Right lobe of liver (tissue), 6 donors: Measurements from ENCODE around the gene RUVBL1. TPM values are rescaled to one million over a fixed set of nuclear protein-coding genes. Genes with fewer than 3 reads are reported as not detected.

Experiments used
- ATAC-seq, 4 donors: fragments of 200-7000 bp; cut with Tn5 transposase; one replicate each; pipeline ENCODE4 v1.9.1; 2020; ENCODE audit warnings: mild to moderate bottlenecking in 4 of 4, moderate library complexity in 4 of 4
- DNase-seq, 3 donors: peaks; one replicate each; pipeline ENCODE4 v3.0.0-alpha.2; 2020
- H3K27ac ChIP-seq, 3 donors: fragments of 200-600 bp; one replicate each; pipeline ENCODE4 v1.8.0; 2022
- H3K27me3 ChIP-seq, 2 donors: fragments of 200-600 bp; one replicate each; pipeline ENCODE4 v1.8.0; 2022
- H3K36me3 ChIP-seq, 4 donors: fragments of 200-600 bp; sonication (generic) in 1 of 4; one replicate each; pipeline versions ENCODE4 v1.5.1 to v1.8.0; 2017 to 2022; ENCODE audit warnings: control low read depth in 1 of 4
- H3K4me1 ChIP-seq, 4 donors: fragments of 200-600 bp; sonication (generic) in 1 of 4; one replicate each; pipeline versions ENCODE4 v1.5.1 to v1.8.0; 2017 to 2022; ENCODE audit warnings: control low read depth in 1 of 4
- H3K4me3 ChIP-seq, 3 donors: fragments of 200-600 bp; one replicate each; pipeline ENCODE4 v1.8.0; 2022
- H3K9me3 ChIP-seq, 4 donors: fragments of 200-600 bp; sonication (generic) in 1 of 4; one replicate each; pipeline versions ENCODE4 v1.5.1 to v1.8.0; 2017 to 2022; ENCODE audit warnings: control low read depth in 1 of 4
- POLR2A ChIP-seq: fragments of 450-650 bp; IDR thresholded peaks from one replicate; pipeline ENCODE4 v1.6.1; 2017; ENCODE audit warnings: antibody characterized with exemption, mild to moderate bottlenecking
- WGBS: methylation state at CpG from one replicate; pipeline ENCODE4 v1.1.6; 2018; ENCODE audit warnings: low coverage, low lambda C conversion rate; ENCODE audit not compliant: insufficient coverage; ENCODE audit errors: missing lambda C conversion rate; 5-methylcytosine and 5-hydroxymethylcytosine counted together
- intact Hi-C, 2 donors: fragments of 100-400 bp; cut with DNase I; formaldehyde crosslinking; loops; one replicate each; pipeline versions ENCODE4 v1.11.2 to v1.14.1; 2022
- total RNA-seq, 6 experiments: library from RNA; depleted of rRNA in 2 of 6; stranded (reverse); fragments of >200 nt in 2 of 6; fragmentation: NEBNext Ultra II Directional in 3 of 6; extraction: Animal tissue kit (Norgen Biotek cat#: 25700) in 3 of 6; gene quantifications; one replicate each; pipeline versions ENCODE4 v1.1.0 to v1.2.4, GENCODE V29; 2016 to 2023
- TF ChIP-seq, protein P1 (sequence below), 4 donors: fragments of 200-600 bp in 3 of 4; fragments of 450-650 bp in 1 of 4; IDR thresholded peaks; one replicate each; pipeline versions ENCODE4 v1.5.1 to v1.8.0; 2016 to 2022; ENCODE audit warnings: antibody characterized with exemption in 4 of 4, mild to moderate bottlenecking in 2 of 4
- donor health status: DM: no; HTN: yes; CAD: no.
- donor health status: DM: no; HTN: no; CAD: no.
- donor health status: DM: no; HTN: no; CAD: no.
- donor health status: DM: no; HTN: yes; CAD: no.
- donor health status: DM: no; HTN: yes; CAD: no.

RUVBL1 gene
- total RNA-seq, 6 experiments from 2014 or later: 8.6 to 20.3 (median 12.9) TPM

DNA sequence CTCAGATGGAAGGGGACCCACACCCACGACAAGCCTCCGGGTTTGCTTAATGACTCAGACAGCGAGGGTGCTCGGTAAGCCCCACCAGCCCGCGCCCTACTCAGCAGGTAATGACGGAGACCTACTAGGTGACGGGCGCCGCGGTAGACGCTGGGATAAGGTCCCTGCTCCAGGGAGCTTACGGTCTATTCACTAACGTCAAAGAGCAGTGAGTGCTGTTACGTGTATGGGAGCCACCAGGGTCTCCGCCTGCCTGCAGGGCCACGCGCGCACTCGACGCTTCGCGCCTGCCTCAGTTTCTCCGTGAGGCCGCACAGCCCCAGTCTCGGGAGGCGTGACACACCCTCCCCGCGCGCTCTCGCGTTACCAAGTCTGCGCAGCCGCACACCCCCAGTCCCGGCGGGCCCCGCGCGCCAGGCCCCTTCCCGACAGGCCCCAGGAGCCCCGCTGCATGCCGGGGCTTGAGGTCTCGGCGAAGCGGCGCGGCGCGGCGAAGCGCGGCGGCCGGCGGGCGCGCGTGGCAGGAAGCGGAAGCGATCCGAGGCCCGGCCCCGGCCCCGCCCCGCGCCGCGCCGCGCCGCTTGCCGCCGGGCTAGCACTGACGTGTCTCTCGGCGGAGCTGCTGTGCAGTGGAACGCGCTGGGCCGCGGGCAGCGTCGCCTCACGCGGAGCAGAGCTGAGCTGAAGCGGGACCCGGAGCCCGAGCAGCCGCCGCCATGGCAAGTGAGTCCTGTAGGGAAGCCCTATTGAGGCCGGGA, 71.6 kb downstream of the RUVBL1 start, which contains the start of gene SEC61A1:
Gene SEC61A1 (plus strand): TSS at position 601 of the 758 bp plus-strand sequence. CDS start 116 bp downstream, at position 717.
- Histone ChIP-seq H3K4me3 (peak within 1 kb of the TSS; percentile 88 to 99 (median 95)), H3K4me1 (peaks cover 0 to 42% (median 14%) of the 10 kb centered on the region in 4 donors), H3K27ac (peak within 1 kb of the TSS; percentile 75 to 90 (median 77)), H3K9me3 (no peaks in the 10 kb centered on the region), H3K36me3 (peaks cover 0 to 25% (median 14%) of the 10 kb centered on the region in 4 donors), H3K27me3 (no peaks in the 10 kb centered on the region)
- no CpG with 5 or more reads among the region's 90 CpGs for WGBS
- ATAC-seq: peak; percentile 89 to 96 (median 94)
- TF ChIP-seq, protein P1, sequence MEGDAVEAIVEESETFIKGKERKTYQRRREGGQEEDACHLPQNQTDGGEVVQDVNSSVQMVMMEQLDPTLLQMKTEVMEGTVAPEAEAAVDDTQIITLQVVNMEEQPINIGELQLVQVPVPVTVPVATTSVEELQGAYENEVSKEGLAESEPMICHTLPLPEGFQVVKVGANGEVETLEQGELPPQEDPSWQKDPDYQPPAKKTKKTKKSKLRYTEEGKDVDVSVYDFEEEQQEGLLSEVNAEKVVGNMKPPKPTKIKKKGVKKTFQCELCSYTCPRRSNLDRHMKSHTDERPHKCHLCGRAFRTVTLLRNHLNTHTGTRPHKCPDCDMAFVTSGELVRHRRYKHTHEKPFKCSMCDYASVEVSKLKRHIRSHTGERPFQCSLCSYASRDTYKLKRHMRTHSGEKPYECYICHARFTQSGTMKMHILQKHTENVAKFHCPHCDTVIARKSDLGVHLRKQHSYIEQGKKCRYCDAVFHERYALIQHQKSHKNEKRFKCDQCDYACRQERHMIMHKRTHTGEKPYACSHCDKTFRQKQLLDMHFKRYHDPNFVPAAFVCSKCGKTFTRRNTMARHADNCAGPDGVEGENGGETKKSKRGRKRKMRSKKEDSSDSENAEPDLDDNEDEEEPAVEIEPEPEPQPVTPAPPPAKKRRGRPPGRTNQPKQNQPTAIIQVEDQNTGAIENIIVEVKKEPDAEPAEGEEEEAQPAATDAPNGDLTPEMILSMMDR (IDR thresholded peaks at IDR 0.05): peak in 1 of 4 donors; percentile 5
- peak; percentile 92 for TF ChIP-seq POLR2A
- DNase-seq: peak; percentile 96
- intact Hi-C loops: no loop called here

DNA sequence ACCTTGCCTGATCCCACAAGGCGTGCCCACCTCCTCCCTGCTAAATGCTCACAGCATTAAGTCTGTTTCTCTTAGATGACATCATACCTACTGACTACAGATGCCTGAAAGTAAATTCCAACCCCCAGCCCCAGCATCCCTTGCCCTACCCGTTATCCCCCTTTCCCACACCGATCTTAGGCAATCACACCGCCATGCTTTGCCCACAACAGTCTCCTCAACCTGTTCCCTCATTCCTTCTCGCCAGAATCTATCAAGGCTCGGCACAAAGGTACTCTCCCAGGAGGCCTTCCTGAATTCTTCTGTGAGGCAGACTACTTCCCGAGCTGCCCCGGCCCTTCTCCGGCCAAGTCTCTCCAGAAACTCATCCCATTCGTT, 72.2 kb downstream of the RUVBL1 start:
- Histone ChIP-seq H3K4me3 (peak overlapping the region; percentile 64 to 99 (median 88)), H3K36me3 (peaks cover 0 to 20% (median 9%) of the 10 kb centered on the region in 4 donors), H3K27me3 (no peaks in the 10 kb centered on the region), H3K4me1 (peaks cover 0 to 42% (median 14%) of the 10 kb centered on the region in 4 donors), H3K9me3 (no peaks in the 10 kb centered on the region), H3K27ac (peak overlapping the region; percentile 63 to 79 (median 77))
- peak in 1 of 4 donors; percentile 10 for ATAC-seq
- 13% methylated on average over 9 of the region's 10 CpGs for whole genome bisulfite sequencing
- intact Hi-C loops: no loop called here
- no peak for TF ChIP-seq POLR2A
- no peak for DNase-seq

DNA sequence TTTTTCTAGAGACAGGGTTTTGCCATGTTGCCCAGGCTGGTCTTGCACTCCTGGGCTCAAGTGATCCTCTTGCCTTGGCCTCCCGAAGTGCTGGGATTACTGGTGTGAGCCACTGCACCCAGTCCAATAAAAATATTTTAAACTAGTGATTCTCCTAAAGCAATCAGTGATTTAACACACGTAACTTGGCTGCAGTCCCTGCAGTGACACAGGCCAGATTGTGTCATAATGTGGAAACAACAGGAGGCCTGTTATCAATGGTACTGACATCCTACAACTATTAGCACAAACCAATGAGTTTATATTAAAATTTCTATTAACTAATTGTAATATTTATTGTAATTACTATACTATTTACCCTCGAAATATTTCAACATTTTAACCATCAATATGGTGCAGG, 73.0 kb downstream of the RUVBL1 start:
- Histone ChIP-seq H3K36me3 (peaks cover 0 to 11% (median 5%) of the 10 kb centered on the region in 4 donors), H3K9me3 (no peaks in the 10 kb centered on the region), H3K27ac (peak overlapping the region; percentile 63 to 79 (median 77)), H3K4me3 (no peak overlapping the region), H3K4me1 (peaks cover 0 to 38% (median 14%) of the 10 kb centered on the region in 4 donors), H3K27me3 (no peaks in the 10 kb centered on the region)
- intact Hi-C loops: no loop called here
- TF ChIP-seq POLR2A: no peak
- TF ChIP-seq, protein P1 (IDR thresholded peaks at IDR 0.05): no peak
- ATAC-seq: peak; percentile 11 to 43 (median 42)
- DNase-seq: peak; percentile 63 to 79 (median 74)
- WGBS: 38% methylated on average over 3 of the region's 3 CpGs

DNA sequence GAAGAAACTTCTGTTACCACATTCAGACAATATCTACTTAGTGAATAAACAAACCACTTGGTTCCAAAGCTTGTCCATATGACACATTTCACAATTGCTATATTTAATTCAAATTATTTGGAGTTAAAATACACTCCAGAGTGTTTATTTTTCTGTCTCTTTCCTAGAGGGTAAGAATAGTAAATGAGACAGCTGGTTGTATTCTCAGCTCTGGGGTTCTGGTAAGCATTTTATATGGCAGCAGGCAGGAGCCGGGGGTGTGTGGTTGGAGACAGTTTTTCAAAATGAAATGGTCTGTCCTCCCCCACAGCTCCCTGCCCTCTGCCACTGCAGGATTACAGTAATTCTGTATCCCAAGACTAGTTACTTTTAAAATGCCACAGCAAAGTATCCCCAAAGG, 82.3 kb downstream of the RUVBL1 start:
- Histone ChIP-seq H3K4me1 (peaks cover 0 to 14% (median 0%) of the 10 kb centered on the region in 4 donors), H3K9me3 (no peaks in the 10 kb centered on the region), H3K4me3 (no peak overlapping the region), H3K36me3 (no peaks in the 10 kb centered on the region), H3K27ac (no peak overlapping the region), H3K27me3 (no peaks in the 10 kb centered on the region)
- no peak for ATAC-seq
- TF ChIP-seq, protein P1 (IDR thresholded peaks at IDR 0.05): no peak
- TF ChIP-seq POLR2A: no peak
- DNase-seq: no peak
- intact Hi-C loops: no loop called here
- WGBS: 100% methylated on average over 1 of the region's 1 CpG

DNA sequence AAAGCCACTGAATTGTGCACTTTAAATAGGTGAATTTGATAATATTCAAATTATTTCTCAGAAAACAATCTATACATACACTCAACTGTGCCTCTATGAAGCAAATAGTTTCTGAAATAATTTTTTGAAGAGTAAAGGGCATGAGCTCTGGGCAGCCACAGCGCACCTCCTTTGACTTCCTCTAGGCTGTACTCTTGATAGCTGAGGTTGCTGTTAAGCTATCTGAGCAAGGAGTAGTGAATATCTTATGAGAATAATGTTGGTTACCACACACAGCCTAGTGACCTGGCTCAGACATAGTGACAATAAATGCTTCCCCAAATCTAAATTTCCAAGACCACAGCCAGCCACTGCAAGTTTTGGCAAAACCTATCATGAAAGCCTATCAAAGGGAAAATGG, 83.0 kb downstream of the RUVBL1 start:
- ATAC-seq (no peak), DNase-seq (no peak)
- intact Hi-C loops: no loop called here
- H3K27ac ChIP-seq: no peak overlapping the region
- WGBS: 80% methylated on average over 1 of the region's 1 CpG
- TF ChIP-seq POLR2A: no peak
- TF ChIP-seq, protein P1 (IDR thresholded peaks at IDR 0.05): no peak
- H3K36me3 ChIP-seq: no peaks in the 10 kb centered on the region
- no peaks in the 10 kb centered on the region for H3K27me3 ChIP-seq
- no peak overlapping the region for H3K4me3 ChIP-seq
- peaks cover 0 to 21% (median 2%) of the 10 kb centered on the region in 4 donors for H3K4me1 ChIP-seq
- no peaks in the 10 kb centered on the region for H3K9me3 ChIP-seq
